Stimulated activated naive B cell treated with anti-CD40 and anti-IgM and Interleukin-4, amounts not matched to agents 10 μg/mL and 1 μg/mL and 100 μg/mL, for 72 hours (primary cell): ENCODE results near the gene GABARAPL1.
A peak's percentile ranks its signal among the peaks of the same experiment; 100 is the strongest.
"Not testable (repeated sequence)": the region's sequence is repeated elsewhere in the genome, so short reads cannot be mapped to it uniquely, and the experiment has no call there.

Experiments used
- ATAC-seq, 2 donors: fragments of 150-1000 bp; cut with Tn5 transposase; replicated peaks; 2 replicates each; pipeline ENCODE4 v1.10.0; 2021; ENCODE audit warnings: moderate library complexity in 1 of 2
- DNase-seq: peaks from one replicate; pipeline ENCODE4 v3.0.0; 2021
- H3K27ac Mint-ChIP-seq: one replicate; pipeline ENCODE4 v1.8.0; 2022; ENCODE audit warnings: mild to moderate bottlenecking, mixed read lengths
- H3K27me3 Mint-ChIP-seq, 2 donors: one replicate each; pipeline ENCODE4 v1.8.0; 2022; ENCODE audit warnings: mixed read lengths in 2 of 2
- H3K36me3 Mint-ChIP-seq, 2 donors: one replicate each; pipeline ENCODE4 v1.8.0; 2022; ENCODE audit warnings: mixed read lengths in 2 of 2, mild to moderate bottlenecking in 1 of 2
- H3K4me1 Mint-ChIP-seq, 2 donors: one replicate each; pipeline ENCODE4 v1.8.0; 2022; ENCODE audit warnings: mixed read lengths in 2 of 2, mild to moderate bottlenecking in 1 of 2
- H3K4me3 Mint-ChIP-seq, 2 donors: one replicate each; pipeline ENCODE4 v1.8.0; 2022; ENCODE audit warnings: mild to moderate bottlenecking in 2 of 2, mixed read lengths in 2 of 2, moderate library complexity in 1 of 2
- H3K9me3 Mint-ChIP-seq, 2 donors: one replicate each; pipeline ENCODE4 v1.8.0; 2022; ENCODE audit warnings: mixed read lengths in 2 of 2, mild to moderate bottlenecking in 1 of 2

GABARAPL1 gene

GRCh38 chr12:10211940-10212738, 538 bp upstream of the GABARAPL1 start:
- H3K27me3 Mint-ChIP-seq = peaks cover 10 to 15% of the 10 kb centered on the region in 2 donors
- peak overlapping the region; percentile 94 to 96 for H3K4me3 Mint-ChIP-seq
- DNase-seq = peak; percentile 55
- no peaks in the 10 kb centered on the region for H3K36me3 Mint-ChIP-seq
- peaks cover 8 to 28% of the 10 kb centered on the region in 2 donors for H3K4me1 Mint-ChIP-seq
- no peaks in the 10 kb centered on the region for H3K9me3 Mint-ChIP-seq
- ATAC-seq = peak; percentile 77 to 78
- H3K27ac Mint-ChIP-seq = peak overlapping the region; percentile 94

- peaks cover 10 to 15% of the 10 kb centered on the region in 2 donors for H3K27me3 Mint-ChIP-seq
- ATAC-seq (peak; percentile 73 to 78), DNase-seq (peak; percentile 46)
- H3K4me1 Mint-ChIP-seq = peaks cover 8 to 28% of the 10 kb centered on the region in 2 donors
- H3K4me3 Mint-ChIP-seq = peak overlapping the region; percentile 94 to 96
- no peaks in the 10 kb centered on the region for H3K9me3 Mint-ChIP-seq
- peak overlapping the region; percentile 89 for H3K27ac Mint-ChIP-seq
- H3K36me3 Mint-ChIP-seq = no peaks in the 10 kb centered on the region
These were observed 775 bp downstream of the GABARAPL1 start for GRCh38 chr12:10213168-10214135.

- H3K9me3 Mint-ChIP-seq = no peaks in the 10 kb centered on the region
- no peak overlapping the region for H3K27ac Mint-ChIP-seq
- peak overlapping the region; percentile 94 to 96 for H3K4me3 Mint-ChIP-seq
- peaks cover 10 to 15% of the 10 kb centered on the region in 2 donors for H3K27me3 Mint-ChIP-seq
- no peaks in the 10 kb centered on the region for H3K36me3 Mint-ChIP-seq
- ATAC-seq = no peak
- H3K4me1 Mint-ChIP-seq = peaks cover 8 to 28% of the 10 kb centered on the region in 2 donors
- no peak for DNase-seq
These were observed 1.6 kb downstream of the GABARAPL1 start for GRCh38 chr12:10214136-10214894.

GRCh38 chr12:10214895-10215267, 2.2 kb downstream of the GABARAPL1 start:
- H3K9me3 Mint-ChIP-seq = no peaks in the 10 kb centered on the region
- no peak overlapping the region for H3K4me3 Mint-ChIP-seq
- peaks cover 10 to 15% of the 10 kb centered on the region in 2 donors for H3K27me3 Mint-ChIP-seq
- no peak for ATAC-seq
- DNase-seq = no peak
- no peak overlapping the region for H3K27ac Mint-ChIP-seq
- H3K4me1 Mint-ChIP-seq = peaks cover 8 to 28% of the 10 kb centered on the region in 2 donors
- H3K36me3 Mint-ChIP-seq = no peaks in the 10 kb centered on the region

- Mint-ChIP-seq H3K4me1 (peaks cover 8 to 28% of the 10 kb centered on the region in 2 donors), H3K4me3 (no peak overlapping the region), H3K27me3 (peaks cover 10 to 15% of the 10 kb centered on the region in 2 donors), H3K27ac (no peak overlapping the region), H3K9me3 (no peaks in the 10 kb centered on the region), H3K36me3 (peaks cover 0 to 2% of the 10 kb centered on the region in 2 donors)
- DNase-seq (no peak), ATAC-seq (no peak)
These were observed 2.8 kb downstream of the GABARAPL1 start for GRCh38 chr12:10215436-10215835.

GRCh38 chr12:10215946-10216345, 3.3 kb downstream of the GABARAPL1 start:
- Mint-ChIP-seq H3K27me3 (peaks cover 10 to 15% of the 10 kb centered on the region in 2 donors), H3K4me1 (peaks cover 8 to 28% of the 10 kb centered on the region in 2 donors)
- H3K36me3 Mint-ChIP-seq, DNase-seq, H3K9me3 Mint-ChIP-seq, H3K27ac Mint-ChIP-seq, H3K4me3 Mint-ChIP-seq, ATAC-seq: not testable (repeated sequence)

GRCh38 chr12:10218021-10218420, 5.3 kb downstream of the GABARAPL1 start:
- H3K36me3 Mint-ChIP-seq = peaks cover 9 to 11% of the 10 kb centered on the region in 2 donors
- H3K27ac Mint-ChIP-seq = no peak overlapping the region
- no peak for ATAC-seq
- no peaks in the 10 kb centered on the region for H3K9me3 Mint-ChIP-seq
- H3K4me3 Mint-ChIP-seq = no peak overlapping the region
- peaks cover 8 to 10% of the 10 kb centered on the region in 2 donors for H3K27me3 Mint-ChIP-seq
- DNase-seq = no peak
- peaks cover 5 to 13% of the 10 kb centered on the region in 2 donors for H3K4me1 Mint-ChIP-seq

- H3K4me1 Mint-ChIP-seq = no peaks in the 10 kb centered on the region
- peaks cover 0 to under 1% of the 10 kb centered on the region in 2 donors for H3K27me3 Mint-ChIP-seq
- no peak overlapping the region for H3K27ac Mint-ChIP-seq
- H3K36me3 Mint-ChIP-seq = peaks cover 12 to 16% of the 10 kb centered on the region in 2 donors
- DNase-seq (no peak), ATAC-seq (no peak)
- H3K9me3 Mint-ChIP-seq = no peaks in the 10 kb centered on the region
- no peak overlapping the region for H3K4me3 Mint-ChIP-seq
These were observed 7.9 kb downstream of the GABARAPL1 start for GRCh38 chr12:10220398-10221077.

GRCh38 chr12:10221846-10222245, 9.2 kb downstream of the GABARAPL1 start:
- peaks cover 0 to 4% of the 10 kb centered on the region in 2 donors for H3K4me1 Mint-ChIP-seq
- ATAC-seq = no peak

GRCh38 chr12:10223208-10223607, 10.5 kb downstream of the GABARAPL1 start:
- no peaks in the 10 kb centered on the region for H3K27me3 Mint-ChIP-seq
- DNase-seq = no peak
- H3K4me3 Mint-ChIP-seq = no peak overlapping the region
- peaks cover 5 to 15% of the 10 kb centered on the region in 2 donors for H3K4me1 Mint-ChIP-seq
- ATAC-seq = no peak
- H3K36me3 Mint-ChIP-seq = peaks cover 12 to 16% of the 10 kb centered on the region in 2 donors
- no peak overlapping the region for H3K27ac Mint-ChIP-seq
- no peaks in the 10 kb centered on the region for H3K9me3 Mint-ChIP-seq

More at GRCh38 chr12:10221846-10222245, 9.2 kb downstream of the GABARAPL1 start:
- peaks cover 12 to 16% of the 10 kb centered on the region in 2 donors for H3K36me3 Mint-ChIP-seq
- no peaks in the 10 kb centered on the region for H3K9me3 Mint-ChIP-seq
- no peak overlapping the region for H3K4me3 Mint-ChIP-seq
- no peaks in the 10 kb centered on the region for H3K27me3 Mint-ChIP-seq
- DNase-seq = no peak
- H3K27ac Mint-ChIP-seq = no peak overlapping the region

- Mint-ChIP-seq H3K4me1 (peaks cover 5 to 17% of the 10 kb centered on the region in 2 donors), H3K36me3 (peaks cover 12 to 14% of the 10 kb centered on the region in 2 donors), H3K4me3 (peak overlapping the region in 1 of 2 donors; percentile 67)
- H3K27me3 Mint-ChIP-seq, H3K9me3 Mint-ChIP-seq, DNase-seq, H3K27ac Mint-ChIP-seq, ATAC-seq: not testable (repeated sequence)
These were observed 12.7 kb downstream of the GABARAPL1 start for GRCh38 chr12:10225426-10225825.

GRCh38 chr12:10226086-10226485, 13.4 kb downstream of the GABARAPL1 start:
- Mint-ChIP-seq H3K27me3 (no peaks in the 10 kb centered on the region), H3K9me3 (no peaks in the 10 kb centered on the region), H3K27ac (no peak overlapping the region), H3K4me1 (peaks cover 5 to 17% of the 10 kb centered on the region in 2 donors), H3K4me3 (peak overlapping the region in 1 of 2 donors; percentile 39), H3K36me3 (peaks cover 12 to 13% of the 10 kb centered on the region in 2 donors)
- DNase-seq (no peak), ATAC-seq (no peak)

- Mint-ChIP-seq H3K4me3 (no peak overlapping the region), H3K36me3 (peaks cover 8 to 10% of the 10 kb centered on the region in 2 donors), H3K4me1 (peaks cover 5 to 17% of the 10 kb centered on the region in 2 donors), H3K27me3 (no peaks in the 10 kb centered on the region), H3K27ac (no peak overlapping the region), H3K9me3 (no peaks in the 10 kb centered on the region)
- ATAC-seq (no peak), DNase-seq (no peak)
These were observed 14.1 kb downstream of the GABARAPL1 start for GRCh38 chr12:10226731-10227130.
